ENCODE data around the gene MCCC1.
"Not testable (repeated sequence)": the region's sequence is repeated elsewhere in the genome, so short reads cannot be mapped to it uniquely, and the experiment has no call there.

Gene MCCC1

GRCh38 chr3:183103950-183104349 lies 4.7 kb upstream of the MCCC1 start:
- not testable (repeated sequence) for DNase-seq (ENCODE audit: low read depth in 2 of 2)

GRCh38 chr3:183101040-183101439 lies 1.7 kb upstream of the MCCC1 start:
- not testable (repeated sequence) for DNase-seq (ENCODE audit: low read depth in 2 of 2)

- no peak for DNase-seq (ENCODE audit: low read depth in 2 of 2)
Measured at GRCh38 chr3:183100376-183100775, 1.1 kb upstream of the MCCC1 start.

DNA sequence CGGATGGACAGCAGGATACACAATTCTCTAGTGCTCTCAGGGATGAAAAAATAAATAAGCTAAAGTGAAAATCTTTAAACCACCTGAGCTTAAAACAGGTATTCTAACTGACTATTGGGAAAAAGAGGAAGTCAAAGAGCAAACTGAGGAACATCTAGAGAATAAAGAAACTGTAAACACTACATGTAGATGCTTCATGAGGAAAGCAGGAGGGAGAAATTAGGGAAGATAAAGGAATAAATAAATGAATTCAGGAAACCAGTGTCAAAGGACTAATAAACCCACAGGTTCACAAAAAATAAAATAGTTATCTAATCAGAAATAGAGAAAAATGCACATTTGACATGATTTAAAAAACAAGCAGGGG lies 525 bp upstream of the MCCC1 start:
- no peak for DNase-seq (ENCODE audit: low read depth in 2 of 2)

DNA sequence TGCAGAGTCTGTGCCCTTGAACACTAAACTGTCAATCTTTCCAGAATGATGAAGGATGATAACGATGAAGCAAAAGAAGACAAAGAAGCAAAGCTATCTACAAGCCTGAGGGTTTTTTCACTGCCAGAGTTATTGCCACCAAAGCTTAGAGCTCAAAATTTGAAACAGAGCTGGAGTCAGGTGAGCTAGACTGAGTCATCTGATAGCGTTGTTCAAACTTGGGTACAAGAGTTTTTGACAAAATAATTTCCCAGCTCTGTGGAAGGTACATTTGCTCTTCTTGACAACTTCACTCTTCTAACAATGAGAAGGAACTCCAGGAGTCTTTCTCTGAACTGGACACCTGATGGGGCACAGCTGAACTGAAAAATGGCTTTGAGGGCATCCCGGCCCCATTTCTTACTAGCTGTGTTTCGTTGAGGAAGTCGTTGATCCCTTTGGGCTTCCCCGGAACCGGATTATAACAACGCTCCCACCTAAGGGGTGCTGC lies 715 bp downstream of the MCCC1 start:
- DNase-seq (ENCODE audit: low read depth in 2 of 2) = no peak

DNA sequence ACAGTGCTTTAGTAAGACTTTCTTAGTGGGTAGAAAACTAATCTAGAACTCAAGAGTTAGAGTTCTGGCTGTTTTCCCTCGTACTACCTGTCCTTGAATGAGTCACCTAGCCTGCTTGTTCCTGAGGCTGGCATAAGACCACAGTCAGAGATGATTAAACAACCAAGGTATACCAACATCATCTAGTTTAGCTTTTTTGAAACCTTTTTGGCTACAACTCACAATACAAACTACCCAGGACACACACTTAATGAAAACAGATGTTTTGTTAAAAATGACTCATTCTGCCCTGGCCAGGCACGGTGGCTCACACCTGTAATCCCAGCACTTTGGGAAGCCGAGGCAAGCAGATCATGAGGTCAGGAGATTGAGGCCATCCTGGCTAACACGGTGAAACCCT lies 4.6 kb downstream of the MCCC1 start:
- no peak for DNase-seq (ENCODE audit: low read depth in 2 of 2)

GRCh38 chr3:183092256-183092655 lies 7.0 kb downstream of the MCCC1 start:
- no peak for DNase-seq (ENCODE audit: low read depth in 2 of 2)

- DNase-seq (ENCODE audit: low read depth in 2 of 2) = no peak
Measured at GRCh38 chr3:183087184-183087583, 12.1 kb downstream of the MCCC1 start.

DNA sequence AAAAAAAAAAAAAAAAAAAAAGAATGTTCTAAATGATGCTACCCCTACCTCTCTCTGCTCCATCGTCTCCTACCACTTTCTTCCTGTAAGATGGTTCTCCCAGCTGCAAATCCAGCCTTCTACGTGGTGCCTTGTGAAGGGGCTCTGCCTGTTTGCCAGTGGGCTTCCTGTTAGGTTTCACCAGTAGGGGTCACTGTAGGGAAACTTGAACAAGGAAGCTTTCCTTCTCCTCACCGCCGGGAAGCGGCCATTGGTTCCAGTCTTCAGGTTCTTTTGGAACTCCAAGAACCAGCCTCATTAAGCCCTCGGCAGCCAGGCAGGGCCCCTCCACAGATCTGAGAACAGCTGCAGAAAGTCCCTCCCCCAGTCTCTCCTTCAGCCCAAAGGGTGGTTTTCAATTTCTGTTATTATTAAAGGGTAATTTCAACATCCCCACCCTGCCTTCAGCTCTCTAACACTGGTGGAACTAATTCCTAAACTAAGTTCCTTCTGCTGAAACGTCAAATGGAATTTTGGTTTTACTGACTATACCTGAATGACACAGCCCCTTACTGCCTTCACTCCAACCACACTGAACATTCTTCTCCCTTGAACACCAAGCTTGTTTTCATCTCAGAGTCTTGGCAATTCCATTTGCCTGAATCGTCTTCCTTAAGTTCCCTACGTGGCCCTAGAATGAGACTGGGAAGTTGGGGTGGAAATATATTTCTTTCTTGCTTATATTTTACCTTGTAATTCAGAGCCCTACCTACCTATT lies 13.5 kb downstream of the MCCC1 start:
- no peak for DNase-seq (ENCODE audit: low read depth in 2 of 2)

DNA sequence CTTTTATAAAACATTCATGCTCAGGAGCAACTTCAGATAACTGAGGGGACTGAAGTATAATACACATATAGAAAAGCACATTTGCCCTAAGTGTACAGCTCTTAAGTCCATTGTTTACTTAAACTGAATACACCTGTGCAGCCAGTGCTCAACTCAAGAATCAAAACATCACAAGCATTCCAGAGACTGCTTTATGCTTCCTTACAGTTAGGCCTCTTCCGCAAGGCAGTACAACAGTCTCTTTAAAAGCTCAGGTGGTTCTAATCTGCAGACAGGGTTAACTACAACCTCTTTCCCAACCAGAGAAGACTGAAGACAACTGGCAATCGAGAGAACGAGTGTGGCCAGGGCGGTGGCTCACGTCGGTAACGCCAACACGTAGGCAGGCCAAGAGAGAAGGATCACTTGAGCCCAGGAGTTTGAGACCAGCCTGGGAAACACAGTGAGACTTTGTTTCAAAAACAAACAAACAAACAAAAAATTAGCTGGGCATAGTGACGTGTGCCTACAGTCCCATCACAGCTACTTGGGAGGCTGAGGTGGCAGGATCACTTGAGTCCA lies 16.9 kb downstream of the MCCC1 start:
- DNase-seq (ENCODE audit: low read depth in 2 of 2) = no peak

DNA sequence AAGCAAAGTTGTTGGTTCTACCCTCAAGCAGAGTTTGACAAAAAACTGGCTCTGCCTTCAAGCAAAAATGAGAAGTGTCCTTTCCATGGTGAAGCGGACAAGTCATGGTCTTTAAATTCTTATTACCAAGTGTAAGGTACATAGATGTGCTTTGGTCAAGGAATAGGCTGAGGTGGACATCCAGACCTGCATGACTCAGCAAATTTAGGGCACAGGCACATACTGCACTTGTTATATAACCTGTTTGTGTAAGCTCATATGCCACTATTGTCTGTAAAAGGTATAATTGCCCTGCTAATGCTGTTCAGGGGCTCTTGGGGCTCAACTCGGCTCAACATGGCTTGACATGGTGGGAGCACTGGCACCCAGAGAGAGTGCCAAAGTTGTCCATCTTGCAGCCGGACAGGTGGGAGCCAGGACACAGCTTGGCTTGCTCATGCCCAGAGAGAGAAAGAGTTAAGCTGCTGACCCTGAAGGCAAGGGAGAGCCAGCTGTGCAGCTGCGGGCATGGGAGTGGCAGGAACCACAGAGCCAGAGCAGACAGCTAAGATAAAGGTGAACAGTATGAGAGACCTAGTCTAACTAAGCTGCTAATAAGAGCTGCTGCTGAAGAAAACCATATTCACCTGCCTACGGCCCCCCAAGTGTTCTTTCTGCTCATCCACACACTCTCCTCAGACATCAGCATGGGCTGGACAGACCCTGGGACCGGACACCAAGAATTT lies 17.7 kb downstream of the MCCC1 start:
- DNase-seq (ENCODE audit: low read depth in 2 of 2) = no peak

- no peak for DNase-seq (ENCODE audit: low read depth in 2 of 2)
Measured at GRCh38 chr3:183080628-183081027, 18.7 kb downstream of the MCCC1 start.

- DNase-seq (ENCODE audit: low read depth in 2 of 2) = no peak
Measured at GRCh38 chr3:183074881-183075280, 24.4 kb downstream of the MCCC1 start.

- no peak for DNase-seq (ENCODE audit: low read depth in 2 of 2)
Measured at GRCh38 chr3:183074261-183074660, 25.0 kb downstream of the MCCC1 start.

- no peak for DNase-seq (ENCODE audit: low read depth in 2 of 2)
Measured at GRCh38 chr3:183073839-183074238, 25.5 kb downstream of the MCCC1 start.

- no peak for DNase-seq (ENCODE audit: low read depth in 2 of 2)
Measured at GRCh38 chr3:183070892-183071291, 28.4 kb downstream of the MCCC1 start.

- no peak for DNase-seq (ENCODE audit: low read depth in 2 of 2)
Measured at GRCh38 chr3:183069086-183069485, 30.2 kb downstream of the MCCC1 start.

DNA sequence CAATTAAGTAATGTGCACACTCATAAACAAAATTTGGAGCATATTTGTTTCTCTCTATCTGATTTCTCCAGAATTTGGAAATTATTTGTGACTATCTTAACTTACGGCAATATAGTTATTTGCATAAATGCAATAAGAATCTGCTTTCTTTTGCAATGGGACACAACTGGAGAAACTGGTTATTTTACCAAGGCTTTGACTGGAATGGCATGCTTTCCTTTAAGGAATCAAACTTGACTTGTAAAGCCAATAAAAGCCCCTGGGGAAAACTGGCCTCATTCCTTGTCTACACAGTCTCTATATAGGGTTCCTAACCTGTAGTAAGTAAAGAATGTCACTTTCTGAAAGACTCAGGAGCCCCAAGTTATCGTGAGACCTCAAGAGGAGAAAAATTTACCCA lies 32.4 kb downstream of the MCCC1 start:
- not testable (repeated sequence) for DNase-seq (ENCODE audit: low read depth in 2 of 2)

DNA sequence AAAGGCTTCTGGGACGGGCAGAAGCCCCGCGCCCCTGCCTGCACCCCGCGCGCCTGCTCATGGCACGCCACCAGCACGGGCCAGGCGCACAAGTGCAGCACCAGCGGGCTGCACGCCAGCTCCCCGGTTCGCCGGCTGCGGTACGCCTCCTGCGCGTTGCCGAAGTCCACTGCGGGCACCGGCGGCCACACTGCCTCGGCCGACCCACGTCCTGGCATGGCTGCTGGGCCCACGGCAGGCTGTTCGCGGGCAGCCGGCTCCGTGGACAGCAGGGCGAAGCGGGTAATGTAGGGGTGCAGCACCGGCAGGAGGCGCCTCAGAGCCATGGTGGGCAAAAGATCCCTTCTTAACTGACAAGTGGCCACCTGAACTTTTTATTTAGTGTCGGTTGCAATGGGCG lies 34.8 kb downstream of the MCCC1 start:
- no peak for DNase-seq (ENCODE audit: low read depth in 2 of 2)

- peak in 1 of 2 experiments; percentile 8 for DNase-seq (ENCODE audit: low read depth in 2 of 2)
Measured at GRCh38 chr3:183061391-183062172, 37.7 kb downstream of the MCCC1 start.

DNA sequence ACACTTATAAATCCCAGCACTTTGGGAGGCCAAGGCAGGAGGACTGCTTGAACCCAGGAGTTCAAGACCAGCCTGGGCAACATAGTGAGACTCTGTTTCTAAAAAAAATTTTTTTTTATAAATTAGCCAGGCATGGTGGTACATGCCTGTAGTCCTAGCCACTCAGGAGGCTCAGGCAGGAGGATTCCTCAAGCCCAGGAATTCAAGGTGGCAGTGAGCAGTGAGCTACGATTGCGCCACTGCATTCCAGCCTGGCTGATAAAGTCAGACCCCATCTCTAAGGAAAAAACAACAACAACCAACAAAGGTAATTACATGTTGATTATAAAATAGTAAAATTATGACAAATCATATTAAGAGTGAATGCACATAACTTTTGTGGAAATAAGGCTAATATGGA lies 40.9 kb downstream of the MCCC1 start:
- no peak for DNase-seq (ENCODE audit: low read depth in 2 of 2)

- DNase-seq (ENCODE audit: low read depth in 2 of 2) = no peak
Measured at GRCh38 chr3:183050706-183051105, 48.6 kb downstream of the MCCC1 start.
